IMR-90 (cell line): ENCODE data around the gene ACKR1. TPM values are rescaled to one million over a fixed set of nuclear protein-coding genes. Genes with fewer than 3 reads are reported as not detected.

ENCODE experiments used
- ATAC-seq: fragments of 200-7000 bp; cut with Tn5 transposase; 2 replicates; pipeline ENCODE4 v1.9.1; 2020; ENCODE audit warnings: low read depth, mild to moderate bottlenecking, moderate library complexity
- BruUV-seq: library from RNA; stranded (reverse); fragments of 400-500 nt; replicated peaks from 2 replicates; lab custom pipeline; 2021; lab: Mats Ljungman, UMichigan
- CTCF ChIA-PET: fragments of 300-600 bp; formaldehyde crosslinking; extraction: SDS; loops from one replicate; lab custom pipeline; 2021; ENCODE audit warnings: antibody characterized with exemption; lab: Yijun Ruan, JAX
- POLR2A ChIA-PET: fragments of 300-600 bp; sonication (Branson Sonifier 250); formaldehyde crosslinking; loops from one replicate; lab custom pipeline; 2022; ENCODE audit warnings: antibody characterized with exemption; ENCODE audit not compliant: unreplicated experiment; lab: Charles Lee
- DNase-seq: peaks from one replicate; pipeline ENCODE4 v3.0.0; 2013
- H2AFZ ChIP-seq: replicated peaks from 2 replicates; pipeline ENCODE3; 2013; ENCODE audit warnings: low read length, mild to moderate bottlenecking; ENCODE audit not compliant: poor library complexity
- H2AK5ac ChIP-seq: 2 replicates; pipeline ENCODE4 v1.6.1; 2013; ENCODE audit warnings: low read depth, low read length, inconsistent platforms
- H2AK9ac ChIP-seq: replicated peaks from 2 replicates; pipeline ENCODE3; 2013; ENCODE audit warnings: mild to moderate bottlenecking, low read depth, low read length, moderate library complexity; ENCODE audit not compliant: poor library complexity
- H2BK120ac ChIP-seq: 2 replicates; pipeline ENCODE4 v1.6.1; 2013; ENCODE audit warnings: low read depth, low read length, inconsistent platforms
- H2BK15ac ChIP-seq: 3 replicates; pipeline ENCODE4 v1.6.1; 2013; ENCODE audit warnings: low read depth, low read length, inconsistent platforms
- H2BK20ac ChIP-seq: 2 replicates; pipeline ENCODE4 v1.6.1; 2013; ENCODE audit warnings: low read depth, mild to moderate bottlenecking, inconsistent platforms, low read length, moderate library complexity
- H2BK5ac ChIP-seq: 2 replicates; pipeline ENCODE4 v1.6.1; 2013; ENCODE audit warnings: mild to moderate bottlenecking, low read depth, low read length, inconsistent platforms; ENCODE audit not compliant: poor library complexity, severe bottlenecking
- H3K14ac ChIP-seq: replicated peaks from 2 replicates; pipeline ENCODE4 v1.6.1; 2013; ENCODE audit warnings: low read depth, low read length, inconsistent platforms
- H3K18ac ChIP-seq: 2 replicates; pipeline ENCODE4 v1.6.1; 2013; ENCODE audit warnings: low read depth, low read length, control low read depth
- H3K23ac ChIP-seq: 2 replicates; pipeline ENCODE4 v1.6.1; 2013; ENCODE audit warnings: low read depth, low read length, inconsistent platforms
- H3K27ac ChIP-seq: 2 replicates; pipeline ENCODE4 v1.5.1; 2013; ENCODE audit warnings: mild to moderate bottlenecking, control low read depth, low read length; ENCODE audit not compliant: insufficient read depth
- H3K27me3 ChIP-seq: 2 replicates; pipeline ENCODE4 v1.6.1; 2013; ENCODE audit warnings: low read length; ENCODE audit not compliant: control insufficient read depth, insufficient read depth
- H3K36me3 ChIP-seq: 2 replicates; pipeline ENCODE4 v1.6.1; 2013; ENCODE audit warnings: low read length, mixed read lengths; ENCODE audit not compliant: control insufficient read depth, insufficient read depth
- H3K4ac ChIP-seq: 2 replicates; pipeline ENCODE4 v1.6.1; 2013; ENCODE audit warnings: low read depth, low read length, inconsistent platforms
- H3K4me1 ChIP-seq: 2 replicates; pipeline ENCODE4 v1.6.1; 2013; ENCODE audit warnings: low read length, mixed read lengths; ENCODE audit not compliant: control insufficient read depth, insufficient read depth
- H3K4me2 ChIP-seq: 2 replicates; pipeline ENCODE4 v1.6.1; 2013; ENCODE audit warnings: low read depth, mild to moderate bottlenecking, control low read depth, low read length, moderate library complexity
- H3K4me3 ChIP-seq: 2 replicates; pipeline ENCODE4 v1.5.1; 2013; ENCODE audit warnings: low read depth, mild to moderate bottlenecking, control low read depth, low read length, moderate library complexity; ENCODE audit not compliant: insufficient read depth
- H3K56ac ChIP-seq: 2 replicates; pipeline ENCODE4 v1.6.1; 2013; ENCODE audit warnings: low read length, inconsistent platforms; ENCODE audit not compliant: insufficient read depth; ENCODE audit errors: extremely low read depth
- H3K79me1 ChIP-seq, 2 experiments: 2 replicates each; pipeline ENCODE4 v1.6.1; 2013; ENCODE audit warnings: low read length in 2 of 2, inconsistent platforms in 1 of 2, low read depth in 1 of 2
- H3K9ac ChIP-seq: 2 replicates; pipeline ENCODE4 v1.6.1; 2013; ENCODE audit warnings: low read depth, low read length, control low read depth
- H3K9me1 ChIP-seq: 2 replicates; pipeline ENCODE4 v1.6.1; 2013; ENCODE audit warnings: low read length, inconsistent platforms; ENCODE audit not compliant: insufficient read depth
- H3K9me3 ChIP-seq: 2 replicates; pipeline ENCODE4 v1.6.1; 2013; ENCODE audit warnings: low read length; ENCODE audit not compliant: control insufficient read depth, insufficient read depth
- H4K20me1 ChIP-seq: 2 replicates; pipeline ENCODE4 v1.6.1; 2013; ENCODE audit warnings: low read length, inconsistent platforms; ENCODE audit not compliant: insufficient read depth
- H4K5ac ChIP-seq: 2 replicates; pipeline ENCODE4 v1.6.1; 2013; ENCODE audit warnings: mild to moderate bottlenecking, low read depth, low read length, control low read depth
- H4K8ac ChIP-seq, 2 experiments: 2 replicates each; pipeline ENCODE4 v1.6.1; 2013; ENCODE audit warnings: low read depth in 2 of 2, low read length in 2 of 2, control low read depth in 1 of 2, inconsistent platforms in 1 of 2
- H4K91ac ChIP-seq: 2 replicates; pipeline ENCODE4 v1.6.1; 2013; ENCODE audit warnings: low read depth, low read length, inconsistent platforms; ENCODE audit not compliant: insufficient read depth
- RAD21 ChIP-seq: IDR thresholded peaks from 2 replicates; pipeline ENCODE4 v1.6.1; 2012; ENCODE audit warnings: low read length, improper control_type of control experiment
- RFX5 ChIP-seq: IDR thresholded peaks from 2 replicates; pipeline ENCODE4 v1.8.0; 2012; ENCODE audit warnings: low read depth, mild to moderate bottlenecking, low read length, moderate library complexity
- SMC3 ChIP-seq: fragments of 150-350 bp; IDR thresholded peaks from 2 replicates; pipeline ENCODE4 v1.6.1; 2016; ENCODE audit warnings: low read depth, mild to moderate bottlenecking, antibody characterized with exemption, low read length, moderate library complexity
- WGBS, 2 experiments: methylation state at CpG; one replicate each; pipeline versions ENCODE4 v1.1.5 to v1.1.7; 2013; ENCODE audit warnings: missing lambda C conversion rate in 2 of 2; ENCODE audit not compliant: insufficient read length in 1 of 2; ENCODE audit errors: extremely low coverage in 2 of 2; 5-methylcytosine and 5-hydroxymethylcytosine counted together
- dilution Hi-C: fragments of 300-500 bp; cut with HindIII; formaldehyde crosslinking; loops from one replicate; pipeline ENCODE4 v1.14.3; 2018; ENCODE audit warnings: low sequenced_read_pairs; ENCODE audit not compliant: unreplicated experiment
- in situ Hi-C: fragments of 300-500 bp; cut with MboI; formaldehyde crosslinking; loops from 3 replicates; pipeline ENCODE4 v1.14.3; 2019; ENCODE audit warnings: low sequenced_read_pairs, inconsistent platforms, mixed read lengths
- intact Hi-C: fragments of 100-400 bp; cut with micrococcal nuclease; formaldehyde crosslinking; loops from 2 replicates; pipeline ENCODE4 v1.10.0; 2022
- polyA plus RNA-seq, 3 experiments: library from polyadenylated mRNA; depleted of rRNA; stranded (reverse); fragments of >200 nt; gene quantifications; 2 replicates each; pipeline ENCODE4 v1.2.3, GENCODE V29; 2012; ENCODE audit warnings: low replicate concordance in 1 of 3
- total RNA-seq: library from RNA; depleted of rRNA; stranded (reverse); fragments of >200 nt; gene quantifications from 2 replicates; pipeline ENCODE4 v1.2.3, GENCODE V29; 2012
- TF ChIP-seq, protein P1 (sequence below): fragments of 150-350 bp; IDR thresholded peaks from 2 replicates; pipeline ENCODE4 v1.6.1; 2017; ENCODE audit warnings: mild to moderate bottlenecking, antibody characterized with exemption, low read length, low read depth
- TF ChIP-seq, protein P2 (sequence below): conservative IDR thresholded peaks from 2 replicates; pipeline ENCODE4 v1.5.1; 2012; ENCODE audit warnings: mild to moderate bottlenecking, low read depth, low read length, improper control_type of control experiment

The ACKR1 gene
- total and polyA plus RNA-seq, 2 of the 4 experiments (the other 2 are of a cell fraction): not detected

DNA sequence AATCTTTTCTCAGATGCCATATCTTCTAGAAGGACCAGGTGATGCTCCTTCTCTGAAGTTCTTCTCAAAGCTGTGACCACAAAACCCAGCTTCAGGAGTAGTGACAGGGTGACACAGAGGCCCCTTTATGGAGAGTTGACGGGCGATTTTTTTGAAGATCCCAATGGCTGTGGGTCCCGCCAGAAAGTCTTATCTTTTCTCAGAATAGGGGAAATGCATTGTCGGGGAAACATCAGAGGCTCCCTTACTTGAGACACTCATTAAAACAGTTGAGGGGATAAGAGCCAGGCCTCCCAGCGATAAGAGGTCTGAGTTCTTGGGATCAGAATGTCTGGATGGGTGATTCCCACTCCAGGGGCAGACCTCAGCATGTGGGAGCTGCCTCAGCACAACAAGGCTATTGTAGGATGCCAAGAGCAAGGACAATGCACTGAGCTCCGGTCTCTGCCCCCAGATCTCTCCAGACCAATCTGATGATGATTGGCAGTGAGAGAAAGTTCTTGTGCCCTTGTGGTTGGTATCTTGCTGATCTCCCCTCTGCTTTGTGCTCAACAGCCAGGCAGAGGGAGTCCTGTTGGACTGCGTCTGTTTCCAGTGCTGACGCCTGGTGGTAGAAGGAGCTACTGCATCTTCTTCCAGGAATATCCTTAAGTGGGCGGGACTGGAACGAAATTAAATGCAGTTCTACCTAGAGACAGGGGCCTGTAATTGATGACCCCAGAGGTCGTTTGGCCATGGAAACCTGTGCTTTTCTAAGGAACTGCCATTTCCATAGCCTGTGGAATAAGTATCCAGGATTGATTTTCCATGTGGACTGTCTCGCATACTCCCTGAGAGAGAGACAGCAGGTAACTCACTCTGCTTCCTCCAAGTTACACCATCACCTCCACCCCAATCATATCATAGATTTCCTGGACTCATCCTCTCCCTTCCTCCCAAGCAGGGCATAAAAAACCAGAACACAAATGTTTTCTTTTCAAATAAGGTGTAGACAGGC lies 6.8 kb upstream of the ACKR1 start:
- intact Hi-C loops (loop anchor here (1.0 kb wide), 2 partner anchors 37 to 66 kb away; no protein-coding TSS in a partner anchor), in situ Hi-C loops (loop anchor here (5.0 kb wide), 1 partner anchor 36 kb away; no protein-coding TSS in a partner anchor)
- TF ChIP-seq RFX5 (no peak), RAD21 (peak; percentile 68), SMC3 (peak; percentile 87)
- TF ChIP-seq, protein P1, sequence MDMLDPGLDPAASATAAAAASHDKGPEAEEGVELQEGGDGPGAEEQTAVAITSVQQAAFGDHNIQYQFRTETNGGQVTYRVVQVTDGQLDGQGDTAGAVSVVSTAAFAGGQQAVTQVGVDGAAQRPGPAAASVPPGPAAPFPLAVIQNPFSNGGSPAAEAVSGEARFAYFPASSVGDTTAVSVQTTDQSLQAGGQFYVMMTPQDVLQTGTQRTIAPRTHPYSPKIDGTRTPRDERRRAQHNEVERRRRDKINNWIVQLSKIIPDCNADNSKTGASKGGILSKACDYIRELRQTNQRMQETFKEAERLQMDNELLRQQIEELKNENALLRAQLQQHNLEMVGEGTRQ: no peak
- TF ChIP-seq, protein P2, sequence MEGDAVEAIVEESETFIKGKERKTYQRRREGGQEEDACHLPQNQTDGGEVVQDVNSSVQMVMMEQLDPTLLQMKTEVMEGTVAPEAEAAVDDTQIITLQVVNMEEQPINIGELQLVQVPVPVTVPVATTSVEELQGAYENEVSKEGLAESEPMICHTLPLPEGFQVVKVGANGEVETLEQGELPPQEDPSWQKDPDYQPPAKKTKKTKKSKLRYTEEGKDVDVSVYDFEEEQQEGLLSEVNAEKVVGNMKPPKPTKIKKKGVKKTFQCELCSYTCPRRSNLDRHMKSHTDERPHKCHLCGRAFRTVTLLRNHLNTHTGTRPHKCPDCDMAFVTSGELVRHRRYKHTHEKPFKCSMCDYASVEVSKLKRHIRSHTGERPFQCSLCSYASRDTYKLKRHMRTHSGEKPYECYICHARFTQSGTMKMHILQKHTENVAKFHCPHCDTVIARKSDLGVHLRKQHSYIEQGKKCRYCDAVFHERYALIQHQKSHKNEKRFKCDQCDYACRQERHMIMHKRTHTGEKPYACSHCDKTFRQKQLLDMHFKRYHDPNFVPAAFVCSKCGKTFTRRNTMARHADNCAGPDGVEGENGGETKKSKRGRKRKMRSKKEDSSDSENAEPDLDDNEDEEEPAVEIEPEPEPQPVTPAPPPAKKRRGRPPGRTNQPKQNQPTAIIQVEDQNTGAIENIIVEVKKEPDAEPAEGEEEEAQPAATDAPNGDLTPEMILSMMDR: peak; percentile 93

More for the DNA sequence above, 6.8 kb upstream of the ACKR1 start:
- DNase-seq: peak; percentile 72
- H3K18ac ChIP-seq: no peak overlapping the region
- H2BK120ac ChIP-seq: no peak overlapping the region
- no peak overlapping the region for H3K56ac ChIP-seq
- no peak overlapping the region for H4K5ac ChIP-seq
- POLR2A ChIA-PET: no interaction called here
- no peaks in the 10 kb centered on the region for H3K4me1 ChIP-seq
- H2BK5ac ChIP-seq: no peak overlapping the region
- H4K8ac ChIP-seq: no peak overlapping the region
- BruUV-seq: no TSS peak
- CTCF ChIA-PET: interaction anchor here (0.8 to 1.3 kb wide), 5 partner anchors 16 to 810 kb away, joined by 3 to 9 read pairs (median 4); no protein-coding TSS in a partner anchor
- no peaks in the 10 kb centered on the region for H3K36me3 ChIP-seq
- no peak overlapping the region for H4K91ac ChIP-seq
- H3K14ac ChIP-seq: no peak overlapping the region
- dilution Hi-C loops: no loop called here
- no peak overlapping the region for H3K4me3 ChIP-seq
- no peak overlapping the region for H3K4me2 ChIP-seq
- WGBS, 2 experiments: 50% methylated on average over 2 of the region's 12 CpGs; no CpG with 5 or more reads in 1 of the 2 experiments
- H3K9ac ChIP-seq: no peak overlapping the region
- peak; percentile 100 for ATAC-seq
- no peaks in the 10 kb centered on the region for H3K9me3 ChIP-seq
- H2AK5ac ChIP-seq: no peak overlapping the region
- no peaks in the 10 kb centered on the region for H4K20me1 ChIP-seq
- no peak overlapping the region for H2AFZ ChIP-seq
- no peak overlapping the region for H2AK9ac ChIP-seq
- no peak overlapping the region for H3K27ac ChIP-seq
- H3K23ac ChIP-seq: no peak overlapping the region
- no peak overlapping the region for H2BK20ac ChIP-seq
- H3K4ac ChIP-seq: no peak overlapping the region
- H2BK15ac ChIP-seq: no peak overlapping the region
- H3K27me3 ChIP-seq: no peaks in the 10 kb centered on the region; the same call in 1 of the 2 replicates
- H3K9me1 ChIP-seq: no peaks in the 10 kb centered on the region
- no peaks in the 10 kb centered on the region for H3K79me1 ChIP-seq
